Testis (tissue), 2 donors: ENCODE data around the gene LRRC18.

ENCODE experiments used
- POLR2A ChIP-seq: fragments of 450-650 bp; IDR thresholded peaks from one replicate; pipeline ENCODE4 v1.6.1; 2017; ENCODE audit warnings: antibody characterized with exemption, mild to moderate bottlenecking, moderate library complexity
- TF ChIP-seq, protein P1 (sequence below), 3 experiments: fragments of 450-650 bp in 2 of 3; fragments of 200-600 bp in 1 of 3; sonication (generic) in 1 of 3; IDR thresholded peaks; one replicate each; pipeline ENCODE4 v1.5.1; 2016 to 2019; ENCODE audit warnings: antibody characterized with exemption in 3 of 3, mild to moderate bottlenecking in 2 of 3, moderate library complexity in 1 of 3

DNA sequence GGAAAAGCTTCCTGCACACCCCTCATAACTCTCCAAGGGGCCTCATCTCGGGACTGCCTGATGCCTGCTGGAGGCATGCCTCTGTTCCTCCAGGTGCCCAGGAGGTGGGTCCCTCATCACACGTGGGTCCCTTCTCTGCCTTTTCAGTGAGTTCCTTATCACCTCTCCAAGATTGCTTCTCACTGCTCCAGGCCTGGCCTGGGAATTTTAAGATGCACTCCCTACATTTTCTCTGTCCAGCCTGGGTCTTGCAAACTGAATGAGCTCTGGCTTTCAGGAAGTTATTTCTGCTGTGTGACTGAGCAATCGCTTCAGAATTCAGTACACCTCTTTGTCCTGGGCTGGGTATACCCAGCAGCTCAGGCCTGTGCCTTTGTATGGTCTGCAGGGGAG lies 43.8 kb downstream of the LRRC18 start:
- TF ChIP-seq, protein P1, sequence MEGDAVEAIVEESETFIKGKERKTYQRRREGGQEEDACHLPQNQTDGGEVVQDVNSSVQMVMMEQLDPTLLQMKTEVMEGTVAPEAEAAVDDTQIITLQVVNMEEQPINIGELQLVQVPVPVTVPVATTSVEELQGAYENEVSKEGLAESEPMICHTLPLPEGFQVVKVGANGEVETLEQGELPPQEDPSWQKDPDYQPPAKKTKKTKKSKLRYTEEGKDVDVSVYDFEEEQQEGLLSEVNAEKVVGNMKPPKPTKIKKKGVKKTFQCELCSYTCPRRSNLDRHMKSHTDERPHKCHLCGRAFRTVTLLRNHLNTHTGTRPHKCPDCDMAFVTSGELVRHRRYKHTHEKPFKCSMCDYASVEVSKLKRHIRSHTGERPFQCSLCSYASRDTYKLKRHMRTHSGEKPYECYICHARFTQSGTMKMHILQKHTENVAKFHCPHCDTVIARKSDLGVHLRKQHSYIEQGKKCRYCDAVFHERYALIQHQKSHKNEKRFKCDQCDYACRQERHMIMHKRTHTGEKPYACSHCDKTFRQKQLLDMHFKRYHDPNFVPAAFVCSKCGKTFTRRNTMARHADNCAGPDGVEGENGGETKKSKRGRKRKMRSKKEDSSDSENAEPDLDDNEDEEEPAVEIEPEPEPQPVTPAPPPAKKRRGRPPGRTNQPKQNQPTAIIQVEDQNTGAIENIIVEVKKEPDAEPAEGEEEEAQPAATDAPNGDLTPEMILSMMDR (IDR thresholded peaks at IDR 0.05), result no peak
- no peak for TF ChIP-seq POLR2A
